IPS-20b (cell line): ENCODE data around the gene FAM219B.
A peak's percentile ranks its signal among the peaks of the same experiment; 100 is the strongest.
"Not testable (repeated sequence)": the region's sequence is repeated elsewhere in the genome, so short reads cannot be mapped to it uniquely, and the experiment has no call there.

Experiments used
- H3K27ac ChIP-seq: one replicate; pipeline ENCODE4 v1.5.1; 2013; ENCODE audit warnings: low read length
- H3K27me3 ChIP-seq: 2 replicates; pipeline ENCODE4 v1.6.1; 2013; ENCODE audit warnings: mild to moderate bottlenecking, low read length, inconsistent platforms; ENCODE audit not compliant: insufficient read depth
- H3K36me3 ChIP-seq: 2 replicates; pipeline ENCODE4 v1.6.1; 2013; ENCODE audit warnings: low read depth, mild to moderate bottlenecking, inconsistent platforms, low read length, moderate library complexity; ENCODE audit not compliant: insufficient read depth
- H3K4me1 ChIP-seq: 2 replicates; pipeline ENCODE4 v1.6.1; 2013; ENCODE audit warnings: mild to moderate bottlenecking, control low read depth, inconsistent platforms, low read length, moderate library complexity; ENCODE audit not compliant: insufficient read depth
- H3K4me3 ChIP-seq: 2 replicates; pipeline ENCODE4 v1.5.1; 2013; ENCODE audit warnings: mild to moderate bottlenecking, low read length, inconsistent platforms
- H3K9ac ChIP-seq: 2 replicates; pipeline ENCODE4 v1.6.1; 2013; ENCODE audit warnings: low read depth, mild to moderate bottlenecking, inconsistent platforms, low read length, moderate library complexity
- H3K9me3 ChIP-seq: 2 replicates; pipeline ENCODE4 v1.6.1; 2013; ENCODE audit warnings: mild to moderate bottlenecking, low read depth, low read length, inconsistent platforms; ENCODE audit not compliant: insufficient read depth

The FAM219B gene

GRCh38 chr15:74902295-74903075 lies 4.2 kb downstream of the FAM219B start:
- Histone ChIP-seq H3K36me3 (peaks cover 70% of the 10 kb centered on the region), H3K27me3 (no peaks in the 10 kb centered on the region), H3K4me1 (no peaks in the 10 kb centered on the region), H3K4me3 (no peak overlapping the region), H3K9ac (no peak overlapping the region), H3K27ac (no peak overlapping the region), H3K9me3 (no peaks in the 10 kb centered on the region)

GRCh38 chr15:74901612-74902063 lies 5.0 kb downstream of the FAM219B start:
- Histone ChIP-seq H3K36me3 (peaks cover 78% of the 10 kb centered on the region), H3K27ac (no peak overlapping the region)

GRCh38 chr15:74897300-74897701 lies 9.3 kb downstream of the FAM219B start:
- Histone ChIP-seq H3K9ac (no peak overlapping the region), H3K4me3 (no peak overlapping the region), H3K27ac (no peak overlapping the region), H3K27me3 (no peaks in the 10 kb centered on the region), H3K36me3 (peaks cover 72% of the 10 kb centered on the region), H3K4me1 (no peaks in the 10 kb centered on the region), H3K9me3 (no peaks in the 10 kb centered on the region)

More at GRCh38 chr15:74901612-74902063, 5.0 kb downstream of the FAM219B start:
- no peak overlapping the region for H3K9ac ChIP-seq
- no peaks in the 10 kb centered on the region for H3K4me1 ChIP-seq
- no peaks in the 10 kb centered on the region for H3K27me3 ChIP-seq
- H3K4me3 ChIP-seq: no peak overlapping the region
- H3K9me3 ChIP-seq: no peaks in the 10 kb centered on the region

GRCh38 chr15:74896316-74896715 lies 10.3 kb downstream of the FAM219B start:
- Histone ChIP-seq H3K4me1 (no peaks in the 10 kb centered on the region), H3K36me3 (peaks cover 70% of the 10 kb centered on the region), H3K9me3 (no peaks in the 10 kb centered on the region), H3K27ac (no peak overlapping the region), H3K4me3 (no peak overlapping the region), H3K9ac (no peak overlapping the region), H3K27me3 (no peaks in the 10 kb centered on the region)

- no peaks in the 10 kb centered on the region for H3K9me3 ChIP-seq
- no peaks in the 10 kb centered on the region for H3K4me1 ChIP-seq
- no peak overlapping the region for H3K27ac ChIP-seq
- no peak overlapping the region for H3K9ac ChIP-seq
- H3K36me3 ChIP-seq: peaks cover 67% of the 10 kb centered on the region
- no peak overlapping the region for H3K4me3 ChIP-seq
- H3K27me3 ChIP-seq: no peaks in the 10 kb centered on the region
These were observed 10.8 kb downstream of the FAM219B start for GRCh38 chr15:74895830-74896229.

GRCh38 chr15:74894383-74894782 lies 12.3 kb downstream of the FAM219B start:
- H3K4me3 ChIP-seq, H3K27ac ChIP-seq, H3K9ac ChIP-seq, H3K9me3 ChIP-seq, H3K27me3 ChIP-seq, H3K4me1 ChIP-seq: not testable (repeated sequence)
- H3K36me3 ChIP-seq: peaks cover 53% of the 10 kb centered on the region

- H3K36me3 ChIP-seq: peaks cover 45% of the 10 kb centered on the region
- H3K9me3 ChIP-seq: no peaks in the 10 kb centered on the region
- no peak overlapping the region for H3K9ac ChIP-seq
- no peaks in the 10 kb centered on the region; the same call in 1 of the 2 replicates for H3K27me3 ChIP-seq
- no peak overlapping the region for H3K4me3 ChIP-seq
- H3K4me1 ChIP-seq: no peaks in the 10 kb centered on the region
- H3K27ac ChIP-seq: no peak overlapping the region
These were observed 13.0 kb downstream of the FAM219B start for GRCh38 chr15:74893627-74894026.

GRCh38 chr15:74892931-74893330 lies 13.7 kb downstream of the FAM219B start:
- Histone ChIP-seq H3K9ac (no peak overlapping the region), H3K27ac (no peak overlapping the region), H3K4me3 (no peak overlapping the region), H3K27me3 (no peaks in the 10 kb centered on the region; the same call in 1 of the 2 replicates), H3K9me3 (no peaks in the 10 kb centered on the region), H3K36me3 (peaks cover 42% of the 10 kb centered on the region), H3K4me1 (no peaks in the 10 kb centered on the region)

- H3K4me3 ChIP-seq: no peak overlapping the region
- peaks cover 36% of the 10 kb centered on the region for H3K36me3 ChIP-seq
- no peaks in the 10 kb centered on the region for H3K9me3 ChIP-seq
- H3K4me1 ChIP-seq: no peaks in the 10 kb centered on the region
- no peak overlapping the region for H3K9ac ChIP-seq
- H3K27me3 ChIP-seq: no peaks in the 10 kb centered on the region; the same call in 1 of the 2 replicates
- H3K27ac ChIP-seq: no peak overlapping the region
These were observed 14.3 kb downstream of the FAM219B start for GRCh38 chr15:74892313-74892712.

GRCh38 chr15:74891469-74891868 lies 15.2 kb downstream of the FAM219B start:
- H3K4me1 ChIP-seq: no peaks in the 10 kb centered on the region
- no peak overlapping the region for H3K4me3 ChIP-seq
- H3K27ac ChIP-seq: no peak overlapping the region
- H3K9me3 ChIP-seq: no peaks in the 10 kb centered on the region
- no peak overlapping the region for H3K9ac ChIP-seq
- H3K36me3 ChIP-seq: peaks cover 28% of the 10 kb centered on the region
- H3K27me3 ChIP-seq: no peaks in the 10 kb centered on the region; the same call in 1 of the 2 replicates

- Histone ChIP-seq H3K27me3 (no peaks in the 10 kb centered on the region; the same call in 1 of the 2 replicates), H3K9me3 (no peaks in the 10 kb centered on the region), H3K36me3 (peaks cover 24% of the 10 kb centered on the region), H3K9ac (peak overlapping the region; percentile 85; the same call in 1 of the 2 replicates), H3K4me1 (no peaks in the 10 kb centered on the region), H3K27ac (no peak overlapping the region), H3K4me3 (peak overlapping the region; percentile 89)
These were observed 16.0 kb downstream of the FAM219B start for GRCh38 chr15:74890665-74890960.

- no peaks in the 10 kb centered on the region; the same call in 1 of the 2 replicates for H3K27me3 ChIP-seq
- H3K4me1 ChIP-seq: no peaks in the 10 kb centered on the region
- H3K27ac ChIP-seq: peak within 1 kb of the TSS; percentile 13
- H3K4me3 ChIP-seq: peak within 1 kb of the TSS; percentile 89
- H3K9me3 ChIP-seq: no peaks in the 10 kb centered on the region
- peaks cover 24% of the 10 kb centered on the region for H3K36me3 ChIP-seq
- peak within 1 kb of the TSS; percentile 85 for H3K9ac ChIP-seq
These were observed 16.6 kb downstream of the FAM219B start, which contains the start of gene MPI for GRCh38 chr15:74889883-74890664. Gene MPI (plus strand): TSS chr15:74890042. CDS start chr15:74890074, 32 bp downstream.
